Fibroblast of the conjunctiva (primary cell): ENCODE data around the gene PRKAB2.
"Not testable (repeated sequence)": the region's sequence is repeated elsewhere in the genome, so short reads cannot be mapped to it uniquely, and the experiment has no call there.

Experiments used
- DNase-seq: peaks from one replicate; pipeline ENCODE4 v3.0.0-alpha.2; 2010; ENCODE audit warnings: low read depth

Gene PRKAB2, protein sequence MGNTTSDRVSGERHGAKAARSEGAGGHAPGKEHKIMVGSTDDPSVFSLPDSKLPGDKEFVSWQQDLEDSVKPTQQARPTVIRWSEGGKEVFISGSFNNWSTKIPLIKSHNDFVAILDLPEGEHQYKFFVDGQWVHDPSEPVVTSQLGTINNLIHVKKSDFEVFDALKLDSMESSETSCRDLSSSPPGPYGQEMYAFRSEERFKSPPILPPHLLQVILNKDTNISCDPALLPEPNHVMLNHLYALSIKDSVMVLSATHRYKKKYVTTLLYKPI

DNA sequence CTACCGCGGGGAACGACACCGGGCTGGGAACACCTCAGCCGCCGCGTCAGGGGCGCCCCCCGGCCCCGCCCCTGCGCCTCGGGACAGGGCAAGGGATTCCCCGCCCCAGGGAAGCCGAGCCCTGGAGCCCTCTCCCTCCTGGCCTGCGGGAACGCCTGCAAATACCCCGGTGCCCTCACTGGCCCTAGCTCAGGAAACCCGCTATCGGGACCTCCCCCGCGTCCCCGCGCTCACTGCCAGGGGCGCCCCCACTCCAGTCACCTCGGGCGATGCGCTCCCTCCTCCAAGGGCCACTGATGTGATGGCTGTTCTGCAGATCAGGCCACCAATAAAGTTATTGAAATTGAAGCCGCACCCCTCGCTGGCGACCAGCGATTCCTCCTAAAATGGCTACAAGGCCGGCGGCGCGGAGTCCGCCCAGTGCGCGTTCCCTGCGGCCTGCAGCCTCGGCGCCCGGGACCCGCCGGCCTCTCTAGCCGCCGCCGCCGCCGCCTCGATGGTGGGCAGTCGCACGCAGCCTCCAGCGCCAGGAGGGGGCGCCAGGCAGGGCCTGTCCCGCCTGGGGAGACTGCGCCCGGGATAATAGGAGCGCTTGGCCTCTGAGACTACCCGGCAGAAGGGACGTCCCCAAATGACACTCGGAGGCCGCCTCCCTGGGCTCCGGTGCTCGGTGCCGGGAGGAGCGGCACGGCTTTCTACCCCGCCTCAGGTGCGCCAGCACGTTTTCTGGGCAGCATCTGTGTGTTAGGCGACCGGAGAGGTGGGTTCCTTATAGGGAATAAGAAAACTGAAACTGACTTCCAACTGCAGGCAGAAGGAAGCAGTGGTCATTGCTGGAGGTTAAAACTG lies at the start of gene PRKAB2:
Gene PRKAB2, minus strand, starts transcription at position 303 of the 849 bp plus-strand sequence. CDS start 326 bp downstream, outside the sequence.
- DNase-seq = peak; percentile 93

DNA sequence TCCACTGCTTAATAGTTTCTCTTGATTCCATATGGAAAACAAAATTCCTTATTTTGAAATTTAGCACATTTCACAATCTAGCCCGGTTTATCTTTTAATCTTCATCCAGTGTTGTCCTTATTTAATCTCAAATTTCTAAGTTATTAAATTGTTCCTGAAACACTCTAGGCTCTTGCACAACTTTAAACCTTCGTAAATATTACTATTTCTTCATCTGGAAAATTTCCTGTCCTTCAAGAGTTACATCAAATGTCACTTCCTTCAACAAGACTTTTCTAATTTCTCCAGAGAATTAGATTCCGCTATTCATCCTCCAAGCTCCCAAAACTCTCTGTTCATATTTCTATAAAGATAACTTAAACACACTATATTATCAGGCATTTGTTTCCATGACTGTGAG lies 46.3 kb upstream of the PRKAB2 start:
- no peak for DNase-seq

DNA sequence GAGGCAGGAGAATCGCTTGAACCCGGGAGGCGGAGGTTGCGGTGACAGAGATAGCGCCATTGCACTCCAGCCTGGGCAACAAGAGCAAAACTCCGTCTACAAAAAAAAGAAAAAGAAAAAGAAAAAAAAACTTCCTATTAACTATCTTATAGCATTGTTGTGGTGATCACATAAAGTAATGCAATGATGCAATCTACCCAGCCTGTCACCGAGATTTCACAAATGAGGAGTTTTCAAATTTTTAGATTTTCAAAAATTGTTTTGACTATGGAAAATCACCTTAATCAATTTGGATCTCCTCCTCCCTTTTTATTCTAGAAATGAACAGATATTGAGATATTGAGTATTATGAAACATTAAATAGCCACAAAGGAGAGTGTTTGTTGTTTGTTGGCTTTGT lies 44.9 kb upstream of the PRKAB2 start:
- no peak for DNase-seq

DNA sequence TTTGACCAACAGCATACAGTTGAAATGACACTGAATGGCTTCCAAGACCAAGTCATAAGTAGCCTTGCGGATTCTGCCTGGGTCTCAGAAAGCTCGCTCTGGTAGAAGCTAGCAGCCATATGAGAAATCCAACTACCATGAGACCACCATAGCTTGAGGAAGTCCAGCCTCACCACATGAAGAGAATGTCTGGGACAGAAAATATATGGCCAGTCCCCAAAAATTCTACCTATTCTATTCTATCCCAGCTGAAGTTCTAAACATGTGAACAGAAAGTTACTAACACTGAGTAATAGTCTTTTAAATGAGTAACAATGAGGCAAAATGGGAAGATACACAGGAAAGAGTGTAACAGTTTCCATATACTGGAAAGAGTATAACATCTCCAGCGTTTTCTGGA lies 43.9 kb upstream of the PRKAB2 start:
- no peak for DNase-seq

DNA sequence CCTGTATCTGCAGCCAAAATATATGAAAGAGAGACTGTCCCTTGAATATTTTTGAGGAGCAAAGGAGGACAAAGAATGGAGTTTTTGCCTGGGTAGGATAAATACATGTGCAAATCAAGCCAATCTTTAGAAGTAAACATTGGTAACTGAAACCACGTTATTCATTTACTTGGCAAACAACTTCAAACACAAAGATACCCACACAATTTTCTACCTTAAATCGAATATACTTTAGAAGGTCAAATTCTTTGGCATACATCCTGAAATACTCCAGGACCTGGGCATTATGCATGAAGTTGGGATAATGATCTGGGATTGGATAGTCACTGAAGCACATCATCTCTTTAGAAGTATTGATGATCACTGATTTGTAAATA lies 43.3 kb upstream of the PRKAB2 start:
- DNase-seq = no peak

DNA sequence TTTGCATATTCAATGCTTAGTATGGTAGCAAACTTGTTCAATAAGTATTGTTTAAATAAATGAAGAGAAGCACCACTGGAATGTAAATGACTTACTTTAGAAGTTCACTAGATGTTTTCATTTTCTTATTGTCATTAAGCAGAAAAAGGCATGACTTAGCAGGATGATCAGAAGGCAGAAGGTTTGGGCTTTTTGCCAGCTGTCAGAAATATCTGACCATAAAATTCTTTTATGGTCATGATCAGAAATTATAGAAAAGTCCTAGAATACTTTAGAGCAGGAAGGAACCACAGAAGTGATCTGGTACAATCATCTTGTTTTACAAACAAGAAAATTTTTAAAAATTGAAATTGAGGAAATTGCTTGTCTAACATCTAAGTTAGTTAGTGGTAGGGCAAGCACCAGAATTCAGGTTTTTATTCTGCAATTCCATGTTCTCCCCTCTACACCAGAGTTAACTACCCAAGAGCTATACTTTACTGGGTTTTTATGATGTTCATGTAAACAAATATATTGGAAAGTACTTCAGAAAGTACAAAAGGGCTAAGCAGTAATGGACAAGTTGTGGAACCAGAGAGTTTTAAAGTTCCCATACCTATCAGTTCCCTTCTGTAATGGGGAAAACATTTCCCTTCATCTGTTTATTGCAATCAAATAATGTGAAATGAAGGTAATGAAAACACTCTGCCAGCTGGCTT lies 42.7 kb upstream of the PRKAB2 start:
- DNase-seq = no peak

DNA sequence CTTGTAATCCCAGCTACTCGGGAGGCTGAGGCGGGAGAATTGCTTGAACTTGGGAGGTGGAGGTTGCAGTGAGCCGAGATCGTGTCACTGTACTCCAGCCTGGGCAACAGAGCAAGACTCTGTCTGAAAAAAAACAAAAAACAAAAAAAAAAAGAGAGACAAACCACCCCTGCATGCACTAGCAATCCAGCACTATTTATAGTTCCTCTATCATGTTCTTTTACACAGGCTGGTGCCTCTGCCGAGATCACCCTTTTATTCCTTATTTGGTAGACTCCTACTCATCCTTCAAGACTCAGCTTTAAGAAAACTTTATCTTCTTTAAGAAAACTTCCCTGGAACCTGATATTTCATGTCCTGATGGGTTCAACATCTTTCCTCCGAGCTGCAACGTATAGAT lies 42.1 kb upstream of the PRKAB2 start:
- no peak for DNase-seq

DNA sequence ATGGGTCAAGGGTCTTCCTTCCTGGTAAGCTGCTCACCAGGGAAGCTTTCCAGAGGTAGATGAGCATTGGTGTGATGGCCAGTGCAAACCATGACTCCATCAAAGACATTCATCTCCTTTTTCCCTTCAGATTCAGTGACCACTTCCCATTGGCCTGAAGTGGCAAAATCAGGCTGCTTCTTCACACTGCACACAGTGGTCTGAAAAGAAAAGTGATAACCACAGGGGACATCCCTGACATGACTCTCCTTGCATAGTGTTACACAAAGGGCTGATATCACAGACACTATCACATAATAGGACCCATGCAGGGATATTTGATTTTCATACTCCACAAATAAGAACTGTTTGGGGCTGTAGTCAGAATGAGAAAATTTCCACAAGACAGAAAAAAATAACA lies 41.0 kb upstream of the PRKAB2 start:
- no peak for DNase-seq

DNA sequence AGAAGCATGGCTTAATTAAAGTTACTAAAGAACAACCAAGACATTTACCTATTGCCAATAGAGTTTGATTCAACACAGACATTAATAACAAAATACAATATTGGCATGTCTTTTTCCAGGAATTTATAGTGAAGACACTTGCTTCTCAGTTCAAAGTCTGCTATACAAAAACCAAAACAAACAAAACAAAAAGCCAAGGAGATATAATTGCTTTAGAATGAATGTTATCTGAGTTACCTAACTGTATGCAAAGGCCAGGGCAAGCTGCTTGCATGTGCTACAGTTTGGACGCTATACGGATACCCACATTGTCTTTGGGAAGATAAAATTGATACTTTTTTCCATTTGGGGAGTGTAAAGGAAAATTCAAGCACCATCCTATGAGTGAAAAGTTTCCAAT lies 39.3 kb upstream of the PRKAB2 start:
- DNase-seq = no peak

DNA sequence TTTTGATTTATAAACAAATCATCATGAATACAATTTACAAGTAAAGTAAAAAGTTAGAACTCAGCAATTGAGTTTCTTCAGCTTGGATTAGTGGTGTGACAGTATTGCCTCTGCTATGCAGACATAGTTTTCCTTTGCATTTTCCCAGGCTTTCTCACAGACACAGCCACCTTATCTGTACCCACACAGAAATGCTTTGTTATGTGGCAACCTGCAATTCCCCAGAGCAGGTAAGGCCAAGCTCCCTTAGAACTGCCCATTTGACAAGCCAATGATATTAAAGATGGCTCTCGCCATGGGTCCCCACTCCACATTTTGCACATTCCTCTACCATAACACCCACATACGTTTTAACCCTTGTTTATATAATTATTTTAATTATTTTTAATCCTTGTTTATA lies 38.7 kb upstream of the PRKAB2 start:
- DNase-seq = no peak

DNA sequence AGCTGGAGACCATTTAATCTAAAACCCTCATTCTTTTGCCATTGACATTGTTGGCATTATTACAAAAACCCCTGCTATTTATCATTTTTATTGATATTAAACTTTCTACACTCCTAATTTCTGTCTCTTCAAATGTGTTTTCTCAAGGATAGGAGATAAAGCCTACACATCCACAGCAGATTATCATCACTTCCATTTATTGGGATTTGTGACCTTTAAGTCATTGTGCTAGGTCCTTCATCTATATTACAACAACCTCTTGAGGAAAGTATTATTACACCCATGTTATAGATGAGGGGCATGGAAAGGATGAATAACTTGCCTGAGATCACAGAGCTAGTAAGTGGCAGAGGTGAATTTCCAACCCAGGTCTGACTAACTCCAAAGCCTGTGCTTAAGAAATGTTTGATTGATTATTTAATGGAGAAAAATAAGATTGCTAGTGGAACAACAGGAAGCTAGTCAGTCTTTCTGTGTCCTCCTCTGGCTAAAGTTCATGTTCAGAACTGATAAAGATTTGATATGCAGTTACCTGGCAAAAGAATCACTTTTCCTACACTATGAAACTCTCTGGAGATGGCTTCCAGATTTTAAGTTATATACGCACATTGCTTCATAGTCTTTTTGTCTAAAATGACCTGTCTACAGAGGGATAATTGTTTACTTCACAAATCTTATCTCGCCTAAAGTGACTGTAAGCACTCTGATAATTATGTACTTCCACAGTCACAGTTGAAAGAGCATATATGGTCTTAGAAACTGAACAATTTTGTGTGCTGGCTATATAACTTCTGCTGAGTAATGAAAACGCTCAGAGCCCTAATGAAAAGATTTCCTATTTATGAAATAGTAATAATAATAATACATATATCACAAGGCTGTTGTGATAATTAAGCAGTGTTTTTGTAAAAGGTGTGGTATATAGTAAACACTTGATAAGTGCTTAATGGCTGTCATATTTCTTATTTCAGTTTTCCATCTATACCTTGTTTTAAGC lies 37.9 kb upstream of the PRKAB2 start:
- no peak for DNase-seq

DNA sequence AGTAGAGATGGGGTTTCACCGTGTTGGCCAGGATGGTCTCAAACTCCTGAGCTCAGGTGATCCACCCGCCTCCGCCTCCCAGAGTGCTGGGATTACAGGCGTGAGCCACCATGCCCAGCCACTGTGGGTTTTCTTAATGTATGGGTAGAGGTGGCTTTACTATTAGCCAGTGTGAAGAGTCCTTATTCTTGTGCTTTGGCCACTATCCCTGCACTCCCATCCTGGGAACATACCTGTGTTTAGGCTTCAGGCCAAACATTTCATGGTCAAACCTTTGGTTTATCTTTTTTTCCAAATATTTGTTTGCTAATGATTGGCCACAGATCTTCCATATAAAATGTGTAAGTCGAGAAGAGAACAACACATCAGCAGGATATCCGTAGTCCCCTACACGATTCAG lies 36.3 kb upstream of the PRKAB2 start:
- no peak for DNase-seq

DNA sequence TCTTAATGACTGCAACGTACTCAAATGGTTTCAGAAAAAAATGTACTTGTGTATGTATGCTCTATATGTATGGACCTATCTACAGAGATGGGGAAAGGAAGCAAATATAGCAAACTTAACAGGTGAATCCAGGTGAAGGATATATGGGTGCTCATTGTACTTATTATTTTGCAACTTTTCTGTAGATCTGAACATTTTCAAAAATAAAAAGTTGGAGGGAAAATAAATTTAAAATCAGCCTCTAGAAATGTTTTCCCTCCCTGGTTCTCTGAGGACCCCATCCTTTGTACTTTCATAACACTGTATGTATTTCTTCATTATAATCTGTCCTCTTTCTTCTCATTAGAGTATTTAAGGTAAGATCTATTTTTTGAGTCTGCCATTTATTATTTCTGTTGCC lies 34.9 kb upstream of the PRKAB2 start:
- no peak for DNase-seq

DNA sequence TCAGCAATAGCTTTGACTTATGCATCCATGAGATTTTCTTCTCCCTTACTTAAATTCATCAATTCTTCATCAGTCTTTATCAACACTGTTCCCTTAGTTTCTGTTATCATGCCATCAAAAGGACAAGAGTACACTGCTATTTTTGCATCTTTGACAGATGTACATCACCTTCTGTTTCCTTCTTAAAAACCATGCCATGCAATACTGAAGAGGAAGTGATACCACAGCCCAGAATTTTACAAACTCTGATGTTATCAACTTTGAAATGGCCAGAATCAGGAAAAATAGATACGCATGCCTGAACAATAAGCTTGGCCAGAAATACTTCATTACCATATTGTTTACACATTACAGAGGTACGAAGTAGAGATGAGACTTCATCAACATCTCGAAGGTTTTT lies 31.8 kb upstream of the PRKAB2 start:
- no peak for DNase-seq

DNA sequence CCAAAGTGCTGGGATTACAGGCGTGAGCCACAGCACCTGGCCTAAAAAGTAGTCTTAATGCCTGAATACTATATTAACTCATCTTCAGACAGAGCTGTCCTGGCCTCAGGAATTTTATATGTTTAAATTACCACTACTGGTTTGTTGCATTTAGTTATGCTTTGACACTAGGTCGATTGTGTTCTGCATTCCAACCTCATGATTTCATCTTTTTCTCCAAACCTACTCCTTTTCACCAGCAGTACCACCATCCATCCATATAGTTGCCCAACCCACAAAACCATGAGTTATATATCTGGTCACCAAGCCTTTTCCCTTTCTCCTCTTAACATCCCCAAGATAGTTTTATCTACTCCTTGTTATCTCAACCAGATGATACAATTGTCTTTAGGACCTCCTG lies 30.3 kb upstream of the PRKAB2 start:
- no peak for DNase-seq

DNA sequence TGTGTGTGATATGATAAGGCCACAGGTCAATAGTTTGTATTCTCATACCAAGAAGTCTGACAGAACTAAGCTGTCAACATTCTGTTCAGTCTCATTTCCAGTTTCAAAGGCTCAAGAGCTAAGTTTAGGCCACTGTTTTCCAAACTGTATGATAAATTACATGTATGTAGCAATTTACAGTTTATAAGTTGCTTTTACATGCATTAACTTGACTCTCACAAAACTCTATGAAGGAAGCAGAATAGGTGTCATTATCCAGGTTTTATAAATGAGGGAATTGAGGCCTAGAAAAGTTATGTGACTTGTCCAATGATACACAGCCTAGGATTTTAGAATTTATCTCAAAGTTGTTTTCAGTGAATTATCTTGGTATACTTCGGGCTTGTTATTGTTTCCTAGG lies 29.5 kb upstream of the PRKAB2 start:
- DNase-seq = no peak

DNA sequence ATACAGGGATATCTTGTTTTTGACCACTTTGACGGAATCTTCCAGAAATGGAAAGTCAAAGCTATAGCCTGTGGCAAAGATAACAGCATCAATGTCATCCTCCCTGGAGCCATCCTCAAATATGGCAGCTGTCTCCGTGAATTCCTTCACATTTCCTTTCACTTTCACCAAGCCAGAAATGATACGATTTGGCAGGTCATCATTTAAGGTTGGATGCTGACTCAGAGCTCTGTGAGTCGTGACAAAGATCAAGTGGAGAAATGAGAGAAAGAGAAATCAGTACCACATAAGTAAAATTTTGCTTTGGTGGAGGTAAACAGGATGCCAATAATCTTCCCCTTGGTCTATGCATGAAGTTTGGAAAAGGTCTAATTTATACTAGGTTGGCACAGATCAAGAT lies 29.0 kb upstream of the PRKAB2 start:
- DNase-seq = no peak

DNA sequence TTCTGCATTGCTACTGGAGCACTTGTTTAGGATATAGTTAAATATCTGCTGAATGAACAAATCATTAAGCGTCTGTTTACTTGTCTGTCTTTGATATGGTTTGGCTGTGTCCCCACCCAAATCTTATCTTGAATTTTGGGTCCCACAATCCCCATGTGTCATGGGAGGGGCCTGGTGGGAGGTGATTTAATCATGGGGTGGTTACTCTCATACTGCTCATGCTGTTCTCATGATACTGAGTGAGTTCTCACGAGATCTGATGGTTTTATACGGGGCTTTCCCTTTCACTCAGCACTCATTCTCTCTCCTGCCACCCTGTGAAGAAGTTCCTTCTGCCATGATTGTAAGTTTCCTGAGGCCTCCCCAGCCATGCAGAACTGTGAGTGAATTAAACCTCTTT lies 25.1 kb upstream of the PRKAB2 start:
- not testable (repeated sequence) for DNase-seq

DNA sequence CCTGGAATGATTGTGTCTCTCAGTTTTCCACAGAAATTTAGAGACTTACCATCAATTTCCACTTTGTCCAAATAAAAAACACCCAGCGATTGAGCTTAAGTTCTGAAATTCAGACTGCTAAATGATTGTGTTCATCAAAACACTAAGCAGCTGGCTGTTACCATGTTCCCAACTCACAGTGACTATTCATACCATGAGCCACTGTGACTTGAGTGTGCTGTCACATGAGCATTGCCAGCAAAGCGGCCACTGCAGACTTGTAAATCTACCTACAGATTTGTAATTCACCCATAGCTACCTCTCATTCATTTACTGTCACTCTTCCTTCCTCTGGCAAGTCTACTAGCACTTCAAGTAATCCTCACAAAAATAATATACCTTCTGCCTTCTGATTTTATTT lies 17.2 kb upstream of the PRKAB2 start:
- no peak for DNase-seq

DNA sequence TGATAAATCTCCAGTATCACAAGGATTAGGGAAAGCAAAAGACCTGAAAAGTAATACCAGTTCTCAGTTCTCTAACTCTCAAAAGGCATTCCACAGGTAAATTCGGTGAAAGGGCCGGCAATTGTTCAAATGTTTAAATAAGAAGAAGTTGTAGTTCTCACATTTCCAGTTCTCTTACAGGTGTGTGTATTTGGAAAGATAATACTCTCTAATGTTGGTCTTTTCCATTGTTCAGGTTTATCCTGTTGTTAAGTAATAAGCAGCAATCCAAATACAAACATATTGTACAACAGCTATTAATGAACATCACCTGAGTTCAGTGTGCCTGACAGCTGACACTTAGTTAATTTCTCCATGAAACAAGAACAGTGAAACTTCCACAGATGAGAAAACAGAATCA lies 13.2 kb upstream of the PRKAB2 start:
- DNase-seq = no peak

DNA sequence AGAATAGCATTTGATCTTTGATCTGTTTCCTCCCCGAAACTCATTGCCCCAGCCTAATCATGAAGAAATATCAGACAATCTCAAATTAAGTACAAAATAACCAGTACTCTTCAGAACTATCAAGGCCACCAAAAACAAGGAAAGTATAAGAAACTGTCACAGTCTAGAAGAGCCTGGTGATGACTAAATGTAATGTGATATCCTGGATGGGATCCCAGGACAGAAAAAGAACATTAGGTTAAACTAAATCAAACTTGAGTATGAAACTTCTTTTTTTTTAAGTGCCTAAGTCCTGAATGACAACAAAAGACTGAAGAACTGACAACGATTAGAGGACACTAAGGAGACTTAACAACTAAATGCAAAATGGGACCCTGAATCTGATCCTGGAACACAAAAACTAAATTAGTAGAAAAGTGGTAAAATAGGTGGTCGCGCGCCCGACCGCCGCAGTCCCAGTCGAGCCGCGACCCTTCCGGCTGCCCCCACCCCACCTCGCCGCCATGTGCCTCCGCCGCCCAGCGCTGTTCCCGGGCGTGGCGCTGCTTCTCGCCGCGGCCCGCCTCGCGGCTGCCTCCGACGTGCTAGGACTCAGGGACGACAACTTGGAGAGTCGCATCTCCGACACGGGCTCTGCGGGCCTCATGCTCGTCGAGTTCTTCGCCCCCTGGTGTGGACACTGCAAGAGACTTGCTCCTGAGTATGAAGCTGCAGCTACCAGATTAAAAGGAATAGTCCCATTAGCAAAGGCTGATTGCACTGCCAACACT lies 5.5 kb upstream of the PRKAB2 start:
- peak; percentile 38 for DNase-seq
